ENCODE results near the gene PUS7. TPM values are rescaled to one million over a fixed set of nuclear protein-coding genes. Genes with fewer than 3 reads are reported as not detected.

The PUS7 gene
- total and polyA plus RNA-seq, 2 of the 8 experiments (the other 6 are each of a cell fraction or from before 2014, with no cell fraction given), result 18.9 to 65.2 TPM

DNA sequence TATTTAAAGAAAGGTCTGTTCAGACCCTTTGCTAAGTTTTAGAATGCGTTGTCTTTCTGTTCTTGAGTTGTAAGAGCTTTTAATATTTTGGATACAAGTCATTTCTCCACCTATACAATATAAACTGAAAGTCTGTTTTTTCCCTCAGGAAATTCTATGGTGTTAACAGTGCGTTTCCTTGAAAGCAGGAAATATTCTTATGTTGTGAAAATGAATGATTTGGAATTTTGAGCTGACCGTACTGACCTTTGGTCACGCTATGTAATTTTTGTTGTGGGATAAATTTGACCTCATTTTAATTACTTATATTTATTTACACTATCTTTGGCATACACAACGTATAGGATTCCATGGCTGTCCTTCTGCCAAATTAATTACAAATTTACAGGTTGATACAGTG is 43.5 kb downstream of the PUS7 start (continued):
- no peak for TF ChIP-seq SAP30 (IDR thresholded peaks at IDR 0.05; ENCODE audit: insufficient read depth, insufficient replicate concordance, low read length)
- TF ChIP-seq, protein P1, sequence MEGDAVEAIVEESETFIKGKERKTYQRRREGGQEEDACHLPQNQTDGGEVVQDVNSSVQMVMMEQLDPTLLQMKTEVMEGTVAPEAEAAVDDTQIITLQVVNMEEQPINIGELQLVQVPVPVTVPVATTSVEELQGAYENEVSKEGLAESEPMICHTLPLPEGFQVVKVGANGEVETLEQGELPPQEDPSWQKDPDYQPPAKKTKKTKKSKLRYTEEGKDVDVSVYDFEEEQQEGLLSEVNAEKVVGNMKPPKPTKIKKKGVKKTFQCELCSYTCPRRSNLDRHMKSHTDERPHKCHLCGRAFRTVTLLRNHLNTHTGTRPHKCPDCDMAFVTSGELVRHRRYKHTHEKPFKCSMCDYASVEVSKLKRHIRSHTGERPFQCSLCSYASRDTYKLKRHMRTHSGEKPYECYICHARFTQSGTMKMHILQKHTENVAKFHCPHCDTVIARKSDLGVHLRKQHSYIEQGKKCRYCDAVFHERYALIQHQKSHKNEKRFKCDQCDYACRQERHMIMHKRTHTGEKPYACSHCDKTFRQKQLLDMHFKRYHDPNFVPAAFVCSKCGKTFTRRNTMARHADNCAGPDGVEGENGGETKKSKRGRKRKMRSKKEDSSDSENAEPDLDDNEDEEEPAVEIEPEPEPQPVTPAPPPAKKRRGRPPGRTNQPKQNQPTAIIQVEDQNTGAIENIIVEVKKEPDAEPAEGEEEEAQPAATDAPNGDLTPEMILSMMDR (IDR thresholded peaks at IDR 0.05; ENCODE audit: control extremely low read depth in 1 of 3, insufficient read depth in 1 of 3, low read depth in 1 of 3, low read length in 3 of 3), result no peak
